GM21619 (cell line): Measurements from ENCODE around the gene TAF11L13.

Source experiments
- ATAC-seq: cut with Tn5 transposase; IDR thresholded peaks from one replicate; pipeline ENCODE4 v1.9.1; 2021; ENCODE audit not compliant: unreplicated experiment

Gene TAF11L13

GRCh38 chr5:17678751-17679324 is 47.0 kb downstream of the TAF11L13 start:
- no peak for ATAC-seq

GRCh38 chr5:17679597-17680203 is 47.8 kb downstream of the TAF11L13 start:
- ATAC-seq = no peak

GRCh38 chr5:17680737-17681136 is 48.8 kb downstream of the TAF11L13 start:
- no peak for ATAC-seq
